A673 (cell line): Measurements from ENCODE around the gene POFUT1. TPM values are rescaled to one million over a fixed set of nuclear protein-coding genes. Genes with fewer than 3 reads are reported as not detected.

Source experiments
- BruUV-seq: library from RNA; stranded (reverse); fragments of 400-500 nt; replicated peaks from 2 replicates; lab custom pipeline; 2021; lab: Mats Ljungman, UMichigan
- CTCF ChIA-PET: fragments of 300-600 bp; sonication (Branson Sonifier 250); formaldehyde crosslinking; loops from one replicate; lab custom pipeline; 2022; ENCODE audit warnings: antibody characterized with exemption; lab: Charles Lee
- POLR2A ChIA-PET: fragments of 300-600 bp; sonication (Branson Sonifier 250); formaldehyde crosslinking; loops from one replicate; lab custom pipeline; 2022; ENCODE audit warnings: antibody characterized with exemption; ENCODE audit not compliant: low non-redundant PET; lab: Charles Lee
- DNase-seq: peaks from one replicate; pipeline ENCODE4 v3.0.0-alpha.2; 2015; ENCODE audit warnings: low spot score
- H3K27ac ChIP-seq: fragments of 200-600 bp; sonication (generic); 2 replicates; pipeline ENCODE4 v1.5.1; 2016; ENCODE audit warnings: mixed run types, low read depth, mild to moderate bottlenecking, mixed read lengths, antibody characterized with exemption, low read length; ENCODE audit not compliant: poor library complexity, severe bottlenecking
- H3K27me3 ChIP-seq: fragments of 200-600 bp; sonication (generic); replicated peaks from 2 replicates; pipeline ENCODE4 v1.6.1; 2017; ENCODE audit warnings: mixed run types, low read depth, mild to moderate bottlenecking, mixed read lengths, antibody characterized with exemption, low read length; ENCODE audit not compliant: insufficient read depth, poor library complexity
- H3K36me3 ChIP-seq: fragments of 200-600 bp; sonication (generic); 2 replicates; pipeline ENCODE4 v1.6.1; 2016; ENCODE audit warnings: mixed run types, mild to moderate bottlenecking, mixed read lengths, antibody characterized with exemption, low read length; ENCODE audit not compliant: insufficient read depth, poor library complexity, severe bottlenecking
- H3K4me1 ChIP-seq: fragments of 200-600 bp; sonication (generic); 2 replicates; pipeline ENCODE4 v1.6.1; 2017; ENCODE audit warnings: mixed run types, mild to moderate bottlenecking, mixed read lengths, antibody characterized with exemption, low read length; ENCODE audit not compliant: insufficient read depth, poor library complexity, severe bottlenecking
- H3K4me3 ChIP-seq: fragments of 200-600 bp; sonication (generic); 2 replicates; pipeline ENCODE4 v1.5.1; 2016; ENCODE audit warnings: low read depth, mixed run types, mild to moderate bottlenecking, mixed read lengths, low read length; ENCODE audit not compliant: poor library complexity, severe bottlenecking
- H3K9me3 ChIP-seq: fragments of 200-600 bp; sonication (generic); 2 replicates; pipeline ENCODE4 v1.6.1; 2016; ENCODE audit warnings: mixed run types, low read depth, mild to moderate bottlenecking, mixed read lengths, antibody characterized with exemption, low read length; ENCODE audit not compliant: poor library complexity, severe bottlenecking
- EZH2 ChIP-seq: fragments of 200-600 bp; sonication (generic); IDR thresholded peaks from 2 replicates; pipeline ENCODE4 v1.6.1; 2017; ENCODE audit warnings: borderline replicate concordance, low read depth, mild to moderate bottlenecking, mixed read lengths, antibody characterized with exemption, low read length; ENCODE audit not compliant: poor library complexity, severe bottlenecking
- intact Hi-C: fragments of 100-400 bp; cut with micrococcal nuclease; formaldehyde crosslinking; loops from one replicate; pipeline ENCODE4 v1.10.0; 2022; ENCODE audit not compliant: unreplicated experiment
- total RNA-seq: library from RNA; stranded (reverse); gene quantifications from 2 replicates; pipeline ENCODE4 v1.2.3, GENCODE V29; 2021
- TF ChIP-seq, protein P1 (sequence below): fragments of 300-800, 200-600 bp; sonication (generic); conservative IDR thresholded peaks from 2 replicates; pipeline ENCODE4 v1.5.1; 2017; ENCODE audit warnings: low read depth, mild to moderate bottlenecking, antibody characterized with exemption, low read length, moderate library complexity, mixed read lengths

POFUT1 gene
- total RNA-seq, 1 experiment from 2014 or later: 55.9 TPM

DNA sequence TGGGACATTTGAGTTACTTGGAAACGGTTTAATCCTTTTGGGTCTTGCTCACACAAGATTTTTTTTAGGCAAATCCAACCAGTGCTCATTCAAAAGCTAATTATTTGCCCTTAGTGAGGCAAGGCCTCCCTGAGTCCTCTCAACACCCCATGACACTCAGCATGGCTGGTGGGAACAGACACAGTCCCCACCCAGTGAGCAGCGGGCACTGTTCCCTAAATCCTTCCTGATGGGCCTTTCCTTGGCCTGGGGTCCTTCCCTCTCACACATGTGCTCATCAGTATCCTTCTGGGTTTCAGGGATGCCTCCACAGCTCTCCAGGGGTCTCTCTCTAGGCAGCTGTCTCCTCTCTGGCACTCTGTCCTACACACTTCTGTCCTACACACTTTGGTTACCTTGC lies 28.2 kb upstream of the POFUT1 start:
- CTCF ChIA-PET: no interaction called here
- Histone ChIP-seq H3K27me3 (no peaks in the 10 kb centered on the region), H3K9me3 (no peaks in the 10 kb centered on the region), H3K4me3 (no peak overlapping the region), H3K27ac (no peak overlapping the region), H3K36me3 (no peaks in the 10 kb centered on the region), H3K4me1 (no peaks in the 10 kb centered on the region)
- no TSS peak for BruUV-seq
- no peak for DNase-seq
- TF ChIP-seq, protein P1, sequence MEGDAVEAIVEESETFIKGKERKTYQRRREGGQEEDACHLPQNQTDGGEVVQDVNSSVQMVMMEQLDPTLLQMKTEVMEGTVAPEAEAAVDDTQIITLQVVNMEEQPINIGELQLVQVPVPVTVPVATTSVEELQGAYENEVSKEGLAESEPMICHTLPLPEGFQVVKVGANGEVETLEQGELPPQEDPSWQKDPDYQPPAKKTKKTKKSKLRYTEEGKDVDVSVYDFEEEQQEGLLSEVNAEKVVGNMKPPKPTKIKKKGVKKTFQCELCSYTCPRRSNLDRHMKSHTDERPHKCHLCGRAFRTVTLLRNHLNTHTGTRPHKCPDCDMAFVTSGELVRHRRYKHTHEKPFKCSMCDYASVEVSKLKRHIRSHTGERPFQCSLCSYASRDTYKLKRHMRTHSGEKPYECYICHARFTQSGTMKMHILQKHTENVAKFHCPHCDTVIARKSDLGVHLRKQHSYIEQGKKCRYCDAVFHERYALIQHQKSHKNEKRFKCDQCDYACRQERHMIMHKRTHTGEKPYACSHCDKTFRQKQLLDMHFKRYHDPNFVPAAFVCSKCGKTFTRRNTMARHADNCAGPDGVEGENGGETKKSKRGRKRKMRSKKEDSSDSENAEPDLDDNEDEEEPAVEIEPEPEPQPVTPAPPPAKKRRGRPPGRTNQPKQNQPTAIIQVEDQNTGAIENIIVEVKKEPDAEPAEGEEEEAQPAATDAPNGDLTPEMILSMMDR: no peak
- TF ChIP-seq EZH2: no peak
- POLR2A ChIA-PET: no interaction called here
- intact Hi-C loops: no loop called here

DNA sequence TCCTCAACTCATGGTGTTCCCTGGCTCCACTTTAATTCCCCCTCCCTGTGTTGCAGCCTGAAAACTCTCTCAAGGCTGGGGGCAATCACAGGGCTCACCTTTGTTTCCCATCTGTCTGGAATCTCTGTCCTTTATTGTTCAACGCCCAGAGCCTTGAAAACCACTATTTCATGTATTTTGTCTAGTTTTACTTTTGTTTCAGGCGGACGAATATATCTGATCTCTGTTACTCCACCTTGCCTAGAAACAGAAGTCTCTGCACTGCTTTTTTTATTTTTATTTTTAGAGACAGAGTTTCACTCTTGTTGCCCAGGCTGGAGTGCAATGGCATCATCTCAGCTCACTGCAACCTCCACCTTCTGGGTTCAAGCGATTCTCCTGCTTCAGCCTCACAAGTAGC lies 27.7 kb upstream of the POFUT1 start:
- TF ChIP-seq, protein P1: no peak
- TF ChIP-seq EZH2: no peak
- no peak overlapping the region for H3K4me3 ChIP-seq
- no peak for DNase-seq
- H3K36me3 ChIP-seq: no peaks in the 10 kb centered on the region
- ChIA-PET CTCF (no interaction called here), POLR2A (no interaction called here)
- H3K27me3 ChIP-seq: no peaks in the 10 kb centered on the region
- H3K27ac ChIP-seq: no peak overlapping the region
- no peaks in the 10 kb centered on the region for H3K9me3 ChIP-seq
- H3K4me1 ChIP-seq: no peaks in the 10 kb centered on the region
- intact Hi-C loops: no loop called here
- BruUV-seq: no TSS peak

DNA sequence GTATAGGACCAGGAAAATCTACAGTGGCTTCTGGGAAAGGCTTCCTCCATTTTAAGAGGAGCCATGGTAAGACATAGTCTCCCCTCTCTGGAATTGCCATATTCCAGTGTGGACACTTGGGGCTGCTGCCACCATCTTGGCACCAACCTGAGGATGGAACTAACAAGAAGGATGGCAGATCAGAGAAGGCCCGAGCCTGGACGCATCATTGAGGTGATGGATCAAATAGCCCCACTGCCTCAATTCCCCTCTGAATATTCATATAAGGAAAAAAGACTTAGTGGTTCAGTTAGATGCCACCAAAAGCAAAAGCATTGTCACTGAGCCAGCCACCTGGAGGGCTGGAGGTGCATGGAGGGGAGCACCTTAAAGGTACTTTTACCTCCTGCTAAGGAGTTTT lies 26.1 kb upstream of the POFUT1 start:
- no peaks in the 10 kb centered on the region for H3K9me3 ChIP-seq
- no peak overlapping the region for H3K27ac ChIP-seq
- H3K27me3 ChIP-seq: no peaks in the 10 kb centered on the region
- TF ChIP-seq, protein P1: no peak
- no peak for TF ChIP-seq EZH2
- no peak for DNase-seq
- intact Hi-C loops: no loop called here
- no TSS peak for BruUV-seq
- ChIA-PET POLR2A (no interaction called here), CTCF (no interaction called here)
- H3K36me3 ChIP-seq: no peaks in the 10 kb centered on the region
- H3K4me3 ChIP-seq: no peak overlapping the region
- H3K4me1 ChIP-seq: no peaks in the 10 kb centered on the region
